SH-SY5Y (cell line): ENCODE measurements around the gene EFR3B.

Source experiments
- GATA2 ChIP-seq: IDR thresholded peaks from 2 replicates; pipeline ENCODE4 v1.6.1; 2011; ENCODE audit warnings: mild to moderate bottlenecking, low read depth, low read length
- GATA3 ChIP-seq: IDR thresholded peaks from 2 replicates; pipeline ENCODE4 v1.6.1; 2011; ENCODE audit warnings: low read depth, mild to moderate bottlenecking, low read length, moderate library complexity

DNA sequence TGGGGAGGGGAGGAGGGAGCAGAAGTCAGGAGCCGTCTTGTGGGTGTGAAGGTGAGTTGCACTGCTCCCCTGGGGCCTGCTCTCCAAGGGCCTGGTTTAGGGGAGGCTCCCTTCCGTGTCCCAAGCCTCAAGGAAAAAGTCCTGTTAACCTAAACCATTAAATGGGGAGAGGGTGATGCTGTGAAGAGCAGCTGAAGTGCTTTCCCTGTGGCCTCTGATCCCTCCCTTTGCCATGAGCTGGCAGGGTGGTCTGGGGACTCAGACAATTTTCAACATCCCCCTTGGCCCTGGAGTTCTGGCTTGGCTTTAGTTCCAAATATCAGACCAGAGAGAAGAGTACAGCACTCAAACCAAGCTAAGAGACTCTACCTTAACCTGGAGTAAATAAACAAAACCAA is 127.2 kb downstream of the EFR3B start:
- TF ChIP-seq GATA2 (no peak), GATA3 (no peak)
